ENCODE measurements around the gene FOSB.

DNA sequence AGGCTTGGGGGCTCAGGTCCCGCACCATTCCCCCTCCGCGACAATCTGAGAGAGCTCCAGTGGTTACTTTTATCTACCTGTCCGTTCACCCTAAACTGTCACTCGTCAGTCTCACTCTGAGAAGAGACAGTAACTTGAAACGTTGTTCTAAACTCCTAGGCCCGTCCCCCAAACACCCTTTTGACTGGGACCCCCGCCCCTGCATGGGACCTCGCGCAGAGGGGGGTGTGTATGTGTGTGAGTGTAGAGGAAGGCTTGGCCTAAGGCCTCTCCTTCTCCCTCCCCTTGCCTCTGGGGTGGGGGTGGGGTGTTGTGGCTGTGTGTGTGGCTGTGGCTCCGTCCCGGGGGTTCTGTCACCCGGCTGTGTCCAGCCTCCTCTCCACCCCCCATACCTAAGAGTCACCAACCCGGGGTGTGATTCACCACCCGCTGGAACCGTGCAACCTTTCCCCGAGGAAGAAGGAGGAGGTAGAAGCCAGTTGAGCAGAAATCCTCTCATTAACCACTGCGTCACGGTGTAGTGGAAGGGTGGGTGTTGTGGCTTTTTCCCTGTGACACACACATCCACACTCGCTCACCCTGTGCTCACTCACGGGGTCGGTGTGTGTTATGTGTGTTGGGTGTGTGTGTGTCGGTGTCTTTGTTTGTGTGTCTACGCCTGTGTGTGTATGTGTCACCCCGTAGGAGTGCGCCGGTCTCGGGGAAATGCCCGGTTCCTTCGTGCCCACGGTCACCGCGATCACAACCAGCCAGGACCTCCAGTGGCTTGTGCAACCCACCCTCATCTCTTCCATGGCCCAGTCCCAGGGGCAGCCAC lies 2.4 kb downstream of the FOSB start:
- TF ChIP-seq POLR2A (IDR thresholded peaks at IDR 0.05; ENCODE audit: low read length) (no peak), CHD2 (IDR thresholded peaks at IDR 0.05; ENCODE audit: low read length, partially characterized antibody) (no peak), MAZ (IDR thresholded peaks at IDR 0.05; ENCODE audit: borderline replicate concordance, low read depth, low read length) (no peak), RNF2 (IDR thresholded peaks at IDR 0.05; ENCODE audit: borderline replicate concordance, low read depth) (no peak), MAX (IDR thresholded peaks at IDR 0.05) (no peak), CEBPB (IDR thresholded peaks at IDR 0.05) (no peak), BHLHE40 (IDR thresholded peaks at IDR 0.05; ENCODE audit: low read depth, low read length) (no peak), EP300 (IDR thresholded peaks at IDR 0.05) (no peak), KDM1A (IDR thresholded peaks at IDR 0.05; ENCODE audit: low read depth) (no peak), EHMT2 (IDR thresholded peaks at IDR 0.05; ENCODE audit: low read depth) (no peak), HOXB5 (CRISPR knock-in tag; IDR thresholded peaks at IDR 0.05) (no peak), RAD21 (conservative IDR thresholded peaks at IDR 0.05 in 1 of 2, IDR thresholded peaks at IDR 0.05 in 1 of 2) (no peak)
- TF ChIP-seq, protein P1, sequence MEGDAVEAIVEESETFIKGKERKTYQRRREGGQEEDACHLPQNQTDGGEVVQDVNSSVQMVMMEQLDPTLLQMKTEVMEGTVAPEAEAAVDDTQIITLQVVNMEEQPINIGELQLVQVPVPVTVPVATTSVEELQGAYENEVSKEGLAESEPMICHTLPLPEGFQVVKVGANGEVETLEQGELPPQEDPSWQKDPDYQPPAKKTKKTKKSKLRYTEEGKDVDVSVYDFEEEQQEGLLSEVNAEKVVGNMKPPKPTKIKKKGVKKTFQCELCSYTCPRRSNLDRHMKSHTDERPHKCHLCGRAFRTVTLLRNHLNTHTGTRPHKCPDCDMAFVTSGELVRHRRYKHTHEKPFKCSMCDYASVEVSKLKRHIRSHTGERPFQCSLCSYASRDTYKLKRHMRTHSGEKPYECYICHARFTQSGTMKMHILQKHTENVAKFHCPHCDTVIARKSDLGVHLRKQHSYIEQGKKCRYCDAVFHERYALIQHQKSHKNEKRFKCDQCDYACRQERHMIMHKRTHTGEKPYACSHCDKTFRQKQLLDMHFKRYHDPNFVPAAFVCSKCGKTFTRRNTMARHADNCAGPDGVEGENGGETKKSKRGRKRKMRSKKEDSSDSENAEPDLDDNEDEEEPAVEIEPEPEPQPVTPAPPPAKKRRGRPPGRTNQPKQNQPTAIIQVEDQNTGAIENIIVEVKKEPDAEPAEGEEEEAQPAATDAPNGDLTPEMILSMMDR (IDR thresholded peaks at IDR 0.05): no peak
